Measurements from ENCODE around the gene FTO.
"Not testable (repeated sequence)": the region's sequence is repeated elsewhere in the genome, so short reads cannot be mapped to it uniquely, and the experiment has no call there.

FTO gene

DNA sequence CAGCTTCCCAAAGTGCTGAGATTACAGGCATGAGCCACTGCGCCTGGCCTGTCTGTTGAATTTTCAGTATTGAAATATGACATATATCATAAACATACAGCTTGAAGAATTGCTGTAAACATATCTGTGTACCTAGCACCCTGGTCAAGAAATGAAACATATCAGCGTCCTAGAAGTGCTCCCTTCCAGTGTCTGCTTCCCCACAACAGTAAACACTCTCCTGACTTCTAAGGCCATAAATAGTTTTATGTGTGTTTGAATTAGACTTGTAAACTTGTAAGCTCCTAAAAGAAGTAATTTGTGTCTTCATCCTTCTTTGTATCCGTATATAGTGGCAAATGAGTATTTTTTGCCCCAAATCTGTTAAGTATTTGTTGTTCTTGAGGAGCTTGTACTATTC is 132.2 kb downstream of the FTO start:
- DNase-seq = no peak

DNA sequence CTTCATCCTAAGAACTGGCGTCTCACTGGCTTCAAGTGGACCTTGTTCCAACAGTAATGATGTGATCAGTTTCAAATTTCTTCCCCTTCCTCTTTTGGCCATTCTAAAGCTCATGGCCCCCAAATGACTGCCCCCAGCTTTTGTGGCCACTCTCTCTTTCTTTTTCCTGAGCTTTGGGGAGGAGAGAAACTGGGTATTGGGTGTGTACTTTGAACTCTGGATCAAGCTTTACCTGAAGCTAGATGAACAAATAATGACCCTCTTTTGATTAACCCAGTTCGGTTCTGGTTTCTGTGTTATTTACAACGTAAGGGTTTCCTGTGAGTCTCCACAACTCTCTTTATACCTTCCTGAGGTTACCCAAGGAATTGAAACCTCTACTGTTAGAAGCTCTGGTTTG is 132.7 kb downstream of the FTO start:
- no peak for DNase-seq

DNA sequence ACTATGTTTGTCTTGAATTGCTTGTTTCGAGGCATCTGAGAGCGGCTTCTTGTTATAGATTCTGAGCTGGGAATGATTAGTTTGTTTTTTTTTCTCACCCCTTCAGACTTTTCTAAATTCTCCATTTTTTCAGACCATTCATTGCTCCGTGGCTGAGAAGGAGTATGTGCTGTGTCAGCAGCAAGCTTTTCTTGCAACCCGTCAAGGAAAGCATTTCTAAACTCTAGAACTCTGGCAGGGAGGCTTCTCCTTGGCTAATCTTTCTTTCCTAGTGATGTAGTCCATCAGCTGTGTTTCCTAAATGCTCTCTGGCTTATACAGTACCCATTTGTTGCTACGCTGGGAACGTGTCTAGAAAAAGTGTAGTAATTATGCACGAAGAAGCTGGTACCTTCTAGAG is 133.5 kb downstream of the FTO start:
- DNase-seq = no peak

DNA sequence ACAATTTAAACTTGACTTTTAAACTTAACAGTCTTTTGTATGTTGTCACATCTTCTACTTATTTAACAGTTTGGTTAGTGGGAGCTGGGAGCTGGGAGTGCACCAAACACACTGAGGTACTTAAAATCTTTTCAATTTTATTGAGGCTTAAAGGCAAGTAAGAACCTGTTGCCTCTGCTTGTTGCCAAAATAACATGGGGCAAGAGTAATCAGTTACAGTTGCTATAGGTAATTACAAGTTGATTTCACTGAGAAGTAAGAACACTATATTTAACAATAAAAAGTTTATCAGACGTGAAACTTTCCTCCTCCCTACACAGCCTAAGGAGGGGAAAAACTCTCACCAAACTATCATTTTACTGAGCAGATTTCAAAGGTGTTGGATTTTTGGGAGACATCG is 135.2 kb downstream of the FTO start:
- DNase-seq = no peak

DNA sequence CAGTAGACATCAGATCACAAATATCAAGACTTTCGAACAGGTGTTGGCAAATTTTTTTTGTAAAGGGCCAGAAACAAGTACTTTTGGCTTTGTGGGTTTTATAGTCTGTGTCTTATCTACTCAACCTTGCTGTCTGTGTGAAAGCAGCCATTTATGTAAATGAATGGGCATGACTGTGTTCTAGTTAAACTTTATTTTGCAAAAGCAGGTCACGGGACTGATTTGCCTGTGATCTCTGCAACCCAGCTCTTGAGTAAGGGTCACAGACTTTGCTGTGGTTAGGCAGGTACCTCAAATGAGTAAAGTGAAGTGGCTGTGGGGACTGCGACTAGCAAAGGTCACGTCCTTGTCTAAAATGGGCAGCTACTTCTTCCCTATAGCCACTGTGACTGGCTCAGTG is 136.5 kb downstream of the FTO start:
- DNase-seq = no peak

- DNase-seq = no peak
Measured at GRCh38 chr16:53841884-53842283, 137.9 kb downstream of the FTO start.

DNA sequence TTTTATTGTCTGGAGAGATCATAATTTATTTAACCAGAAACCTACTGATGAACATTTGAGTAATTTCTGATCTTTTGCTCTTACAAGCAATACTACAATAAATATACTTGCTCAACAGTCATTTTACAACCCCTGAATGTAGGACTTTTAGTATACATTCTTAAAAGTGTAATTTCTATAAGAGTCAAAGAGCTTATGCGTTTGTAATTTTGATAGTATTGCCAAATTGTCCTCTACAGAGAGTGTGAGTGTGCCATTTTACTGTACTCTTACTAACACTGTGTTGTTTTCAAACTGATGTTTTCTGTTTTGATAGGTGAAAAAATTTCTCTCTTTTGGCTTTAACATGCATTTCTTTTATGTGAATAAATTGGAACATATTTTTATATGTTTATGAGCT is 139.1 kb downstream of the FTO start:
- no peak for DNase-seq

DNA sequence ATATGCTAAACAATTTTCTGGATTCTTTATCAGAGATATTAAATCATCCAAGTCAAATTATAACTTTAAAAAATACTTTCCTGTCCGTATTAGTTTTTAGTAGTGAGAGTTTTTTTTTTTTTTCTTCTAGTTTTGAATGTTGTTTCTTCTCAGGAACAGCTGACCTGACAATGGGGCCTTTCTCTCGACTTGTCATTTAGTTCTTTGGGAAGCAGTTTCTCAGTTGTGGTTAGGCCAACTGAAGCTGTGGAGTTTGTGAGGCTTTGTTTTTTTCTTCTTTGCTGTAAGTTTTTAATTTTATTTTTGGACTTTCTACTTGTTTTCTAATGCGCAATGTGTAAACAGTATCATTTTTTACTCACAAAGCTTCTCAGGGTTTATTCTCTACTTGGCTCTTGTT is 140.8 kb downstream of the FTO start:
- no peak for DNase-seq

DNA sequence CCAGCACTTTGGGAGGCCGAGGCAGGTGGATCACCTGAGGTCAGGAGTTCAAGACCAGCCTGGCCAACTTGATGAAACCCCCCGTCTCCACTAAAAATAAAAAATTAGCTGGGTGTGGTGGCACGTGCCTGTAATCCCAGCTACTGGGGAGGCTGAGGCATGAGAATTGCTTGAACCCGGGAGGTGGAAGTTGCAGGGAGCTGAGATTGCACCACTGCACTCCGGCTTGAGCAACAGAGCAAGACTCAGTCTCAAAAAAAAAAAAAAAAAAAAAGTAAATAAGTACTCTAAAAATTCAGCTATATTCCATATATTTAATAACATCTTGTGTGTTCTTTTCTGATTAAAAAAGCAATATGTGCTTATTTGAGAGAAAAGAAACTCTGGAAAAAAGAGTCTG is 142.6 kb downstream of the FTO start:
- not testable (repeated sequence) for DNase-seq

GRCh38 chr16:53846971-53847370 is 143.0 kb downstream of the FTO start:
- DNase-seq = no peak

- no peak for DNase-seq
Measured at GRCh38 chr16:53848277-53848942, 144.5 kb downstream of the FTO start.

GRCh38 chr16:53848950-53849349 is 145.0 kb downstream of the FTO start:
- DNase-seq = no peak

DNA sequence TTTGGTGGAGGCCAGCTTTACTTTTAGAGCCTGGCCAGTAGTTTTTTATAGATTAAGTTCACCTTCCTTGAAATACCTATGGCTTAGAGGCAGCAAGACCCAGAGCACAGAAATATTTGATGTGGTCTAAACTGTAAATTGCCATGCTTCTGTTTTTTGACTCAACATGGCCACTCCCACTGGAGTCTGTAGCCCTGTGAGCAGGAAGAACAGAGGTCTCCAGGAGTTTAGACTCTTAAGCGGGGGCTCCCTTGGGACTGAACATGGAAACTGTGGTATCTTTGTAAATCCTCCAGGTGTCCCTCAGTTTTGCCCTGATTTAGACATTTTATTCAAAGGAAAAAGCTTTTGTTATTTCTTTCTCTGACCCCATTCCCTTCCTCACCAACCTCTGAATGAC is 145.6 kb downstream of the FTO start:
- no peak for DNase-seq

GRCh38 chr16:53849994-53850393 is 146.0 kb downstream of the FTO start:
- no peak for DNase-seq

GRCh38 chr16:53852678-53853077 is 148.7 kb downstream of the FTO start:
- DNase-seq = no peak

GRCh38 chr16:53855056-53855455 is 151.1 kb downstream of the FTO start:
- no peak for DNase-seq

- no peak for DNase-seq
Measured at GRCh38 chr16:53855511-53855910, 151.6 kb downstream of the FTO start.

- no peak for DNase-seq
Measured at GRCh38 chr16:53859995-53860540, 156.1 kb downstream of the FTO start.

DNA sequence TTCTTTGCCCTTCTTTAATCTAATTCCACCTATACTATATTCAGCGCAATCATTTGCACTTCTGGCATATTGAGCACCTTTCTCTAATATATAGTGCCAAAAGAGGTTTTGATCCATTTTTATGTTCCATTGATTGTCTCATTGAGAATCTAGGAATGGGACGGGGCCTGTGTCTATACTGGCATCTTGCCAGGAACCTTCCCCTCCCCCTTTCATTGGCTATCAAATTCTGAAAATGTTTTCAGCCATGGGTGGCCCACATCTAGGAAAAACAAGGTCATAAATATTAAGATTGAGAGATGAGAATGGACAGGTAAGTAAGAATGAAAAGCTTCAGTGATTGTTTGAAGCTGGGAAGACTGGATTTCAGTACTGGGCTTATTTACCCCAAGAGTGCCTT is 159.9 kb downstream of the FTO start:
- DNase-seq = no peak

GRCh38 chr16:53864819-53865493 is 161.0 kb downstream of the FTO start:
- no peak for DNase-seq

GRCh38 chr16:53865494-53865863 is 161.5 kb downstream of the FTO start:
- DNase-seq = no peak

- DNase-seq = no peak
Measured at GRCh38 chr16:53866520-53866919, 162.6 kb downstream of the FTO start.

GRCh38 chr16:53870831-53871230 is 166.9 kb downstream of the FTO start:
- DNase-seq = no peak

Measured in NCI-H2107 (cell line).